Measurements from ENCODE around the gene WDFY2.

WDFY2 gene

GRCh38 chr13:51728275-51728673 is 144.0 kb downstream of the WDFY2 start:
- no peaks in the 10 kb centered on the region for H3K36me3 ChIP-seq (ENCODE audit: control insufficient read depth in 2 of 2, insufficient read depth in 2 of 2, low read length in 2 of 2)
- H3K27me3 ChIP-seq (ENCODE audit: control insufficient read depth in 1 of 2, insufficient read depth in 2 of 2, low read length in 2 of 2), result no peaks in the 10 kb centered on the region
- no peaks in the 10 kb centered on the region for H3K9me3 ChIP-seq (ENCODE audit: control insufficient read depth in 2 of 2, low read length in 2 of 2)
- no peak overlapping the region for H3K9ac ChIP-seq (ENCODE audit: low read length in 2 of 2)
- H3K27ac ChIP-seq (ENCODE audit: low read length), result no peak overlapping the region
- no peak overlapping the region for H3K4me3 ChIP-seq (ENCODE audit: low read length in 2 of 2)
- H3K4me1 ChIP-seq (ENCODE audit: control insufficient read depth, insufficient read depth, low read length), result peaks cover 19% of the 10 kb centered on the region

- no peaks in the 10 kb centered on the region for H3K27me3 ChIP-seq (ENCODE audit: control insufficient read depth in 1 of 2, insufficient read depth in 2 of 2, low read length in 2 of 2)
- peak overlapping the region; percentile 85 for H3K27ac ChIP-seq (ENCODE audit: low read length)
- no peaks in the 10 kb centered on the region for H3K36me3 ChIP-seq (ENCODE audit: control insufficient read depth in 2 of 2, insufficient read depth in 2 of 2, low read length in 2 of 2)
- no peaks in the 10 kb centered on the region for H3K9me3 ChIP-seq (ENCODE audit: control insufficient read depth in 2 of 2, low read length in 2 of 2)
- H3K4me1 ChIP-seq (ENCODE audit: control insufficient read depth, insufficient read depth, low read length), result peaks cover 19% of the 10 kb centered on the region
- H3K9ac ChIP-seq (ENCODE audit: low read length in 2 of 2), result no peak overlapping the region
- no peak overlapping the region for H3K4me3 ChIP-seq (ENCODE audit: low read length in 2 of 2)
These were observed 144.7 kb downstream of the WDFY2 start for GRCh38 chr13:51728972-51729371.

- Histone ChIP-seq H3K9ac (ENCODE audit: low read length in 2 of 2) (peak overlapping the region; percentile 53 to 64), H3K4me1 (ENCODE audit: control insufficient read depth, insufficient read depth, low read length) (peaks cover 19% of the 10 kb centered on the region), H3K27ac (ENCODE audit: low read length) (peak overlapping the region; percentile 85), H3K36me3 (ENCODE audit: control insufficient read depth in 2 of 2, insufficient read depth in 2 of 2, low read length in 2 of 2) (no peaks in the 10 kb centered on the region), H3K27me3 (ENCODE audit: control insufficient read depth in 1 of 2, insufficient read depth in 2 of 2, low read length in 2 of 2) (no peaks in the 10 kb centered on the region), H3K9me3 (ENCODE audit: control insufficient read depth in 2 of 2, low read length in 2 of 2) (no peaks in the 10 kb centered on the region), H3K4me3 (ENCODE audit: low read length in 2 of 2) (peak overlapping the region; percentile 45 to 68)
These were observed 145.7 kb downstream of the WDFY2 start for GRCh38 chr13:51729866-51730553.

- H3K9me3 ChIP-seq (ENCODE audit: control insufficient read depth in 2 of 2, low read length in 2 of 2), result no peaks in the 10 kb centered on the region
- H3K36me3 ChIP-seq (ENCODE audit: control insufficient read depth in 2 of 2, insufficient read depth in 2 of 2, low read length in 2 of 2), result no peaks in the 10 kb centered on the region
- no peaks in the 10 kb centered on the region for H3K27me3 ChIP-seq (ENCODE audit: control insufficient read depth in 1 of 2, insufficient read depth in 2 of 2, low read length in 2 of 2)
- H3K4me3 ChIP-seq (ENCODE audit: low read length in 2 of 2), result peak overlapping the region in 1 of 2 donors; percentile 45
- H3K4me1 ChIP-seq (ENCODE audit: control insufficient read depth, insufficient read depth, low read length), result peaks cover 19% of the 10 kb centered on the region
- no peak overlapping the region for H3K9ac ChIP-seq (ENCODE audit: low read length in 2 of 2)
- peak overlapping the region; percentile 85 for H3K27ac ChIP-seq (ENCODE audit: low read length)
These were observed 146.7 kb downstream of the WDFY2 start for GRCh38 chr13:51730927-51731326.

- Histone ChIP-seq H3K4me3 (ENCODE audit: low read length in 2 of 2) (no peak overlapping the region), H3K27ac (ENCODE audit: low read length) (no peak overlapping the region), H3K9me3 (ENCODE audit: control insufficient read depth in 2 of 2, low read length in 2 of 2) (no peaks in the 10 kb centered on the region), H3K27me3 (ENCODE audit: control insufficient read depth in 1 of 2, insufficient read depth in 2 of 2, low read length in 2 of 2) (no peaks in the 10 kb centered on the region), H3K9ac (ENCODE audit: low read length in 2 of 2) (no peak overlapping the region), H3K36me3 (ENCODE audit: control insufficient read depth in 2 of 2, insufficient read depth in 2 of 2, low read length in 2 of 2) (no peaks in the 10 kb centered on the region), H3K4me1 (ENCODE audit: control insufficient read depth, insufficient read depth, low read length) (peaks cover 19% of the 10 kb centered on the region)
These were observed 147.5 kb downstream of the WDFY2 start for GRCh38 chr13:51731759-51732158.

GRCh38 chr13:51733374-51734298 is 149.4 kb downstream of the WDFY2 start:
- Histone ChIP-seq H3K4me3 (ENCODE audit: low read length in 2 of 2) (no peak overlapping the region), H3K27me3 (ENCODE audit: control insufficient read depth in 1 of 2, insufficient read depth in 2 of 2, low read length in 2 of 2) (no peaks in the 10 kb centered on the region), H3K9ac (ENCODE audit: low read length in 2 of 2) (no peak overlapping the region), H3K4me1 (ENCODE audit: control insufficient read depth, insufficient read depth, low read length) (peaks cover 19% of the 10 kb centered on the region), H3K9me3 (ENCODE audit: control insufficient read depth in 2 of 2, low read length in 2 of 2) (no peaks in the 10 kb centered on the region), H3K27ac (ENCODE audit: low read length) (no peak overlapping the region), H3K36me3 (ENCODE audit: control insufficient read depth in 2 of 2, insufficient read depth in 2 of 2, low read length in 2 of 2) (no peaks in the 10 kb centered on the region)

GRCh38 chr13:51734786-51735185 is 150.5 kb downstream of the WDFY2 start:
- Histone ChIP-seq H3K36me3 (ENCODE audit: control insufficient read depth in 2 of 2, insufficient read depth in 2 of 2, low read length in 2 of 2) (no peaks in the 10 kb centered on the region), H3K27me3 (ENCODE audit: control insufficient read depth in 1 of 2, insufficient read depth in 2 of 2, low read length in 2 of 2) (no peaks in the 10 kb centered on the region), H3K27ac (ENCODE audit: low read length) (no peak overlapping the region), H3K4me1 (ENCODE audit: control insufficient read depth, insufficient read depth, low read length) (peaks cover 22% of the 10 kb centered on the region), H3K9me3 (ENCODE audit: control insufficient read depth in 2 of 2, low read length in 2 of 2) (no peaks in the 10 kb centered on the region), H3K4me3 (ENCODE audit: low read length in 2 of 2) (no peak overlapping the region), H3K9ac (ENCODE audit: low read length in 2 of 2) (no peak overlapping the region)

GRCh38 chr13:51737609-51738008 is 153.3 kb downstream of the WDFY2 start:
- Histone ChIP-seq H3K4me1 (ENCODE audit: control insufficient read depth, insufficient read depth, low read length) (peaks cover 18% of the 10 kb centered on the region), H3K27me3 (ENCODE audit: control insufficient read depth in 1 of 2, insufficient read depth in 2 of 2, low read length in 2 of 2) (no peaks in the 10 kb centered on the region), H3K9me3 (ENCODE audit: control insufficient read depth in 2 of 2, low read length in 2 of 2) (no peaks in the 10 kb centered on the region), H3K4me3 (ENCODE audit: low read length in 2 of 2) (no peak overlapping the region), H3K27ac (ENCODE audit: low read length) (no peak overlapping the region), H3K36me3 (ENCODE audit: control insufficient read depth in 2 of 2, insufficient read depth in 2 of 2, low read length in 2 of 2) (no peaks in the 10 kb centered on the region), H3K9ac (ENCODE audit: low read length in 2 of 2) (no peak overlapping the region)

GRCh38 chr13:51738226-51738905 is 154.1 kb downstream of the WDFY2 start:
- no peaks in the 10 kb centered on the region for H3K9me3 ChIP-seq (ENCODE audit: control insufficient read depth in 2 of 2, low read length in 2 of 2)
- H3K27me3 ChIP-seq (ENCODE audit: control insufficient read depth in 1 of 2, insufficient read depth in 2 of 2, low read length in 2 of 2), result no peaks in the 10 kb centered on the region
- no peak overlapping the region for H3K4me3 ChIP-seq (ENCODE audit: low read length in 2 of 2)
- H3K36me3 ChIP-seq (ENCODE audit: control insufficient read depth in 2 of 2, insufficient read depth in 2 of 2, low read length in 2 of 2), result no peaks in the 10 kb centered on the region
- H3K9ac ChIP-seq (ENCODE audit: low read length in 2 of 2), result peak overlapping the region in 1 of 2 donors; percentile 18
- H3K4me1 ChIP-seq (ENCODE audit: control insufficient read depth, insufficient read depth, low read length), result peaks cover 18% of the 10 kb centered on the region
- peak overlapping the region; percentile 67 for H3K27ac ChIP-seq (ENCODE audit: low read length)

GRCh38 chr13:51739027-51739764 is 154.9 kb downstream of the WDFY2 start:
- H3K4me3 ChIP-seq (ENCODE audit: low read length in 2 of 2), result no peak overlapping the region
- no peaks in the 10 kb centered on the region for H3K9me3 ChIP-seq (ENCODE audit: control insufficient read depth in 2 of 2, low read length in 2 of 2)
- H3K27me3 ChIP-seq (ENCODE audit: control insufficient read depth in 1 of 2, insufficient read depth in 2 of 2, low read length in 2 of 2), result no peaks in the 10 kb centered on the region
- peaks cover 18% of the 10 kb centered on the region for H3K4me1 ChIP-seq (ENCODE audit: control insufficient read depth, insufficient read depth, low read length)
- peak overlapping the region; percentile 67 for H3K27ac ChIP-seq (ENCODE audit: low read length)
- peak overlapping the region in 1 of 2 donors; percentile 18 for H3K9ac ChIP-seq (ENCODE audit: low read length in 2 of 2)
- no peaks in the 10 kb centered on the region for H3K36me3 ChIP-seq (ENCODE audit: control insufficient read depth in 2 of 2, insufficient read depth in 2 of 2, low read length in 2 of 2)
